ENCODE measurements around the gene RAD51B.

DNA sequence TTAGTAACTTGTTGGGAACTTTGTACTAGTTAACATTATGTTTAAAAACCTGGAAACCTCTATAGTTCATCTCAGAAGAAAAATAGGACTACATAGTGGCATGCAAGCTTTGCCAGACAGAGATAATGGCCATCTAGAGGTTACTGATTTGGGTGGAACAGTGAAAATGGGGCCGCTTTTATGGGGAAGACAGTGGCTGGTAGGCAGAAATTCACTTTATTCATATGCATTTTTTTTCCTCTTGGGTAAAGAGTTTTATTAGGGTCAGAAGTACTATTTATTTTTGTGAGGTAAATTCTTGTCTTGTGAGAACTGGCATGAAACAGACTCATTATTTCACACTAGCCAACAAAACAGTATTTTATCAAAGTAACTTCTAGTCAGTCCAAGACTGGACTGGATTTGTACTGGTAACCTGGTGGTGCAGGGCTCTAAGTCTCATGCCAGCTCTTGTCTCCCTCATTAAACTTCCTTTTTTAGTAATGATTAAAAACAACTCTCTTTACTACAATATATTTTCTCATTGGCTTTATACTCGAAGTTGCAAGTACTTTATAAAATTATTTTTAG is 345.8 kb downstream of the RAD51B start:
- TF ChIP-seq CTCF (IDR thresholded peaks at IDR 0.05) (no peak), POLR2AphosphoS5 (IDR thresholded peaks at IDR 0.05) (no peak)
